ENCODE measurements around the gene EHD2. TPM values are rescaled to one million over a fixed set of nuclear protein-coding genes. Genes with fewer than 3 reads are reported as not detected.

EHD2 gene
- total and polyA plus RNA-seq, 2 of the 13 experiments (the other 11 are each of a cell fraction or from before 2014, with no cell fraction given), result 0.09 to 0.28 TPM

- TF ChIP-seq ZNF354B (CRISPR knock-in tag; IDR thresholded peaks at IDR 0.05) (peak; percentile 63; the same call in 1 of the 2 replicates), RBM39 (IDR thresholded peaks at IDR 0.05; ENCODE audit: low read depth, low read length, poor library complexity, severe bottlenecking) (no peak), RCOR2 (CRISPR knock-in tag; IDR thresholded peaks at IDR 0.05) (no peak), SP1 (IDR thresholded peaks at IDR 0.05) (no peak), SP1 (CRISPR knock-in tag; IDR thresholded peaks at IDR 0.05) (no peak), RBFOX2 (IDR thresholded peaks at IDR 0.05; ENCODE audit: low read depth, low read length) (no peak), PLRG1 (conservative IDR thresholded peaks at IDR 0.05) (0 out of 2 replicates have a peak, but pooled peaks have one; percentile 36), WIZ (CRISPR knock-in tag; IDR thresholded peaks at IDR 0.05) (no peak), E2F2 (CRISPR knock-in tag; IDR thresholded peaks at IDR 0.05; ENCODE audit: borderline replicate concordance) (no peak), NONO (IDR thresholded peaks at IDR 0.05) (0 out of 2 replicates have a peak, but pooled peaks have one; percentile 6), NONO (CRISPR knock-in tag; conservative IDR thresholded peaks at IDR 0.05) (no peak), ZNF646 (CRISPR knock-in tag; IDR thresholded peaks at IDR 0.05) (peak; percentile 96), PTBP1 (IDR thresholded peaks at IDR 0.05; ENCODE audit: low read depth, low read length, poor library complexity, severe bottlenecking) (no peak), HINFP (CRISPR knock-in tag; IDR thresholded peaks at IDR 0.05; ENCODE audit: low read depth) (no peak), MTF1 (CRISPR knock-in tag; IDR thresholded peaks at IDR 0.05) (no peak)
- H3K27ac ChIP-seq (ENCODE audit: extremely low read length, insufficient read depth, low read length), result no peak overlapping the region
- H2AFZ ChIP-seq (ENCODE audit: low read length), result no peak overlapping the region
- H3K36me3 ChIP-seq (replicated peaks in 1 of 2; ENCODE audit: control insufficient read depth in 1 of 2, insufficient read depth in 2 of 2, low read length in 2 of 2), result no peaks in the 10 kb centered on the region
- CTCF ChIA-PET (ENCODE audit: low intra/inter-chr PET ratio, low total read pairs), result no interaction called here
- intact Hi-C loops (cut with micrococcal nuclease; ENCODE audit: unreplicated experiment) (no loop called here), in situ Hi-C loops (cut with HindIII; ENCODE audit: extremely low pct_ligation_motif_present, low pct_unique_long_range_greater_than_20kb) (no loop called here)
- no peak overlapping the region; a peak in 1 of 6 replicates for H3K4me3 ChIP-seq (replicated peaks in 1 of 3; ENCODE audit: insufficient read depth in 1 of 3, low read depth in 2 of 3, low read length in 3 of 3)
- H3K9ac ChIP-seq (ENCODE audit: insufficient read depth, low read depth, low read length), result no peak overlapping the region
- WGBS (ENCODE audit: low lambda C conversion rate), result 75% methylated on average over 13 of the region's 14 CpGs
- DNase-seq (ENCODE audit: low spot score) (no peak), ATAC-seq (no peak), FAIRE-seq (no peak)
- BruUV-seq (replicated peaks), result no TSS peak
- H3K27me3 ChIP-seq (ENCODE audit: control insufficient read depth in 1 of 2, insufficient read depth in 2 of 2, low read length in 2 of 2), result peaks cover 0 to 9% of the 10 kb centered on the region in 2 experiments; a peak in 2 of 5 replicates
- no peaks in the 10 kb centered on the region for H3K79me2 ChIP-seq (ENCODE audit: insufficient read depth, low read length)
- H3K9me3 ChIP-seq (ENCODE audit: low read length), result no peaks in the 10 kb centered on the region
- H4K20me1 ChIP-seq (ENCODE audit: insufficient read depth, low read length), result no peaks in the 10 kb centered on the region
- POLR2A ChIA-PET, result no interaction called here
- H3K4me1 ChIP-seq (ENCODE audit: insufficient read depth, low read length), result peaks cover 55% of the 10 kb centered on the region
- peak overlapping the region; percentile 71; the same call in 1 of the 2 replicates for H3K4me2 ChIP-seq (ENCODE audit: low read depth, low read length)
Measured at GRCh38 chr19:47720669-47721422, 7.6 kb downstream of the EHD2 start.

Data from HepG2 (cell line).